C4-2B (cell line): Measurements from ENCODE around the gene TM9SF4.

Experiments
- ZFX ChIP-seq: fragments of 450-650 bp; IDR thresholded peaks from 2 replicates; pipeline ENCODE4 v1.6.1; 2017
- TF ChIP-seq, protein P1 (sequence below): fragments of 450-650 bp; conservative IDR thresholded peaks from 2 replicates; pipeline ENCODE4 v1.5.1; 2017; ENCODE audit warnings: mild to moderate bottlenecking

DNA sequence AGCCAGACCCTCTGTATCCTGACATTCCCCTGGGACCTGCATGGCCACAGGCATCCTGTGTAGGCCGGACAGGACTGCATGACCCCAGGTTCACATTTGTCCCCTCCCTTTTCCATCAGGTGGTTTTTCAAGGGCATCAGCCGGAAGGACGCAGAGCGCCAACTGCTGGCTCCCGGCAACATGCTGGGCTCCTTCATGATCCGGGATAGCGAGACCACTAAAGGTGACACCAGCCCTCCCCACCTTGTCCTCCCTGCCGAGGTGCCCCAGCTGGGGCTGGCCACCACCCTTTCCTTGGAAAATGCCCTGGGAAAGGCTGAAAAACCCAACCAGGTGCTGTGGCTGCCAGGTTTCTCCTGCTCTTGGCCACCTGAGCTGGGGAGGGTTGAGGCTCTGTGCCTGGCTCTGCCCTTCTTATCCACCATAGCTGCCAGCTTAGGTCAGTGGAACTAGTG is 29.8 kb upstream of the TM9SF4 start:
- TF ChIP-seq, protein P1, sequence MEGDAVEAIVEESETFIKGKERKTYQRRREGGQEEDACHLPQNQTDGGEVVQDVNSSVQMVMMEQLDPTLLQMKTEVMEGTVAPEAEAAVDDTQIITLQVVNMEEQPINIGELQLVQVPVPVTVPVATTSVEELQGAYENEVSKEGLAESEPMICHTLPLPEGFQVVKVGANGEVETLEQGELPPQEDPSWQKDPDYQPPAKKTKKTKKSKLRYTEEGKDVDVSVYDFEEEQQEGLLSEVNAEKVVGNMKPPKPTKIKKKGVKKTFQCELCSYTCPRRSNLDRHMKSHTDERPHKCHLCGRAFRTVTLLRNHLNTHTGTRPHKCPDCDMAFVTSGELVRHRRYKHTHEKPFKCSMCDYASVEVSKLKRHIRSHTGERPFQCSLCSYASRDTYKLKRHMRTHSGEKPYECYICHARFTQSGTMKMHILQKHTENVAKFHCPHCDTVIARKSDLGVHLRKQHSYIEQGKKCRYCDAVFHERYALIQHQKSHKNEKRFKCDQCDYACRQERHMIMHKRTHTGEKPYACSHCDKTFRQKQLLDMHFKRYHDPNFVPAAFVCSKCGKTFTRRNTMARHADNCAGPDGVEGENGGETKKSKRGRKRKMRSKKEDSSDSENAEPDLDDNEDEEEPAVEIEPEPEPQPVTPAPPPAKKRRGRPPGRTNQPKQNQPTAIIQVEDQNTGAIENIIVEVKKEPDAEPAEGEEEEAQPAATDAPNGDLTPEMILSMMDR: no peak
- no peak for TF ChIP-seq ZFX
